Measurements from ENCODE around the gene SLC39A8. TPM values are rescaled to one million over a fixed set of nuclear protein-coding genes. Genes with fewer than 3 reads are reported as not detected.

SLC39A8 gene
- total RNA-seq, 1 experiment from 2014 or later: 13.2 TPM

DNA sequence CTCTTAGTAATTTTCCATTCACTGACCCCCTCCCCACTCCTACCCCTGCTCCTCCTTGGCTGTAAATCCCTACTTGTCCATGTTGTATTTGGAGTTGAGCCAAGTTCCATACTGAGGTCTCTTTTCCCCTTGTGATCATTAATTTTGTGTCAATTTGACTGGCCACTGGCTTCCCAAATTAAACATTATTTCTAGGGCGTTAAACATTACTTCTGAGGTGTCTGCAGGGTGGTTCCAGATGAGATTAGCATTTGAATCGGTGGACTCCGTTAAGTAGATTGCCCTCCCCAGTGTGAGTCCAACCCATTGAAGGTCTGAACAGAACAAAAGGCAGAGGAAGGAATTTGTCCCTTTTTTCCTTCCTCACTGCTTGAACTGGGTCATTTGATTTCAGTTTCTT, 25.7 kb downstream of the SLC39A8 start (continued):
- TF ChIP-seq, protein P1, sequence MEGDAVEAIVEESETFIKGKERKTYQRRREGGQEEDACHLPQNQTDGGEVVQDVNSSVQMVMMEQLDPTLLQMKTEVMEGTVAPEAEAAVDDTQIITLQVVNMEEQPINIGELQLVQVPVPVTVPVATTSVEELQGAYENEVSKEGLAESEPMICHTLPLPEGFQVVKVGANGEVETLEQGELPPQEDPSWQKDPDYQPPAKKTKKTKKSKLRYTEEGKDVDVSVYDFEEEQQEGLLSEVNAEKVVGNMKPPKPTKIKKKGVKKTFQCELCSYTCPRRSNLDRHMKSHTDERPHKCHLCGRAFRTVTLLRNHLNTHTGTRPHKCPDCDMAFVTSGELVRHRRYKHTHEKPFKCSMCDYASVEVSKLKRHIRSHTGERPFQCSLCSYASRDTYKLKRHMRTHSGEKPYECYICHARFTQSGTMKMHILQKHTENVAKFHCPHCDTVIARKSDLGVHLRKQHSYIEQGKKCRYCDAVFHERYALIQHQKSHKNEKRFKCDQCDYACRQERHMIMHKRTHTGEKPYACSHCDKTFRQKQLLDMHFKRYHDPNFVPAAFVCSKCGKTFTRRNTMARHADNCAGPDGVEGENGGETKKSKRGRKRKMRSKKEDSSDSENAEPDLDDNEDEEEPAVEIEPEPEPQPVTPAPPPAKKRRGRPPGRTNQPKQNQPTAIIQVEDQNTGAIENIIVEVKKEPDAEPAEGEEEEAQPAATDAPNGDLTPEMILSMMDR (IDR thresholded peaks at IDR 0.05 in 2 of 3, conservative IDR thresholded peaks at IDR 0.05 in 1 of 3; ENCODE audit: borderline replicate concordance in 1 of 3, insufficient read depth in 1 of 3, low read depth in 2 of 3, low read length in 2 of 3): no peak
- TF ChIP-seq TCF7L2 (IDR thresholded peaks at IDR 0.05; ENCODE audit: borderline replicate concordance, extremely low read depth, insufficient read depth, insufficient read length): no peak
- TF ChIP-seq JUND (IDR thresholded peaks at IDR 0.05): no peak
- TF ChIP-seq EGR1 (IDR thresholded peaks at IDR 0.05; ENCODE audit: low read depth): no peak
- no peak for TF ChIP-seq RAD21 (IDR thresholded peaks at IDR 0.05; ENCODE audit: low read depth)
- TF ChIP-seq, protein P2, sequence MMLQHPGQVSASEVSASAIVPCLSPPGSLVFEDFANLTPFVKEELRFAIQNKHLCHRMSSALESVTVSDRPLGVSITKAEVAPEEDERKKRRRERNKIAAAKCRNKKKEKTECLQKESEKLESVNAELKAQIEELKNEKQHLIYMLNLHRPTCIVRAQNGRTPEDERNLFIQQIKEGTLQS (IDR thresholded peaks at IDR 0.05): no peak
- TF ChIP-seq, protein P3, sequence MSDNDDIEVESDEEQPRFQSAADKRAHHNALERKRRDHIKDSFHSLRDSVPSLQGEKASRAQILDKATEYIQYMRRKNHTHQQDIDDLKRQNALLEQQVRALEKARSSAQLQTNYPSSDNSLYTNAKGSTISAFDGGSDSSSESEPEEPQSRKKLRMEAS (IDR thresholded peaks at IDR 0.05): no peak

DNA sequence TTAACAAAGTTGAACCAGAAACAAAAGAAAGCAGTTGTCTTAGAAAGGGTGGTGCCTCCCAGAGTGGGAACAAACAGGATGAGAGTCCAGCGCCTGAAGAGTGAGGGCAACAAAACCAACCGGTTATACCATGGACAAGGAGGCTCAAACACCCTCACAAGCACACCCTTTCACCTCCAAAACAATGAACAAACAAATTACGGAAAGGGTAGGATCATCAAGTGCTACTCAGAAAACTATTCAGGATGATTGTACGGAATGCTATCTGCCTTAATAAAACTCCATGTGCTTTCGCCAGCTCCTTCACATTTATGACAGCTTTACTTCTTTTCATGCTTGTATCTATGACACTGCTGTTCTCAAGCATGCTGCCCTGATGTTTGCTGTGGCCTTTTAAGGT, 26.8 kb downstream of the SLC39A8 start:
- Histone ChIP-seq H3K9me2 (ENCODE audit: insufficient read depth) (no peaks in the 10 kb centered on the region), H3K9me3 (ENCODE audit: control insufficient read depth in 1 of 2, insufficient read depth in 1 of 2, low read depth in 1 of 2, low read length in 2 of 2) (no peaks in the 10 kb centered on the region), H3K27me3 (ENCODE audit: insufficient read depth, low read length) (no peaks in the 10 kb centered on the region), H3K9ac (ENCODE audit: low read length) (no peak overlapping the region), H3K4me1 (ENCODE audit: control insufficient read depth in 1 of 2, insufficient read depth in 2 of 2, low read length in 2 of 2) (no peaks in the 10 kb centered on the region), H3K27ac (ENCODE audit: low read depth, low read length) (no peak overlapping the region), H4K20me1 (ENCODE audit: insufficient read depth) (no peaks in the 10 kb centered on the region), H3K36me3 (ENCODE audit: control insufficient read depth in 1 of 2, insufficient read depth in 2 of 2, low read length in 2 of 2) (no peaks in the 10 kb centered on the region), H2AFZ (ENCODE audit: low read depth, low read length, poor library complexity, severe bottlenecking) (no peak overlapping the region), H3K4me2 (ENCODE audit: low read length) (no peak overlapping the region), H3K4me3 (replicated peaks in 1 of 2; ENCODE audit: low read depth in 1 of 2, low read length in 2 of 2) (no peak overlapping the region), H3K79me2 (ENCODE audit: insufficient read depth, low read length) (no peaks in the 10 kb centered on the region)
- no peak for ATAC-seq
- ChIA-PET RAD21 (ENCODE audit: low non-redundant PET in 1 of 2, low total read pairs in 2 of 2, uncharacterized antibody in 2 of 2, unreplicated experiment in 2 of 2) (no interaction called here), POLR2A (no interaction called here), CTCF (interaction anchor here (1.1 to 1.2 kb wide), 2 partner anchors 19 to 771 kb away, joined by 4 read pairs; no protein-coding TSS in a partner anchor)
- intact Hi-C loops (cut with micrococcal nuclease): no loop called here
- no peak for DNase-seq (ENCODE audit: low read depth, low spot score)
- no TSS peak for BruUV-seq (replicated peaks)
- TF ChIP-seq POLR2AphosphoS5 (IDR thresholded peaks at IDR 0.05; ENCODE audit: low read depth, low read length) (no peak), ELF1 (IDR thresholded peaks at IDR 0.05; ENCODE audit: borderline replicate concordance, low read depth) (no peak), SP1 (IDR thresholded peaks at IDR 0.05; ENCODE audit: low read depth) (no peak), YY1 (IDR thresholded peaks at IDR 0.05; ENCODE audit: extremely low read depth, insufficient replicate concordance, low read depth, low read length) (no peak), SIN3A (IDR thresholded peaks at IDR 0.05; ENCODE audit: low read depth) (no peak), ZNF274 (IDR thresholded peaks at IDR 0.05; ENCODE audit: low read depth, low read length) (no peak)
- TF ChIP-seq, protein P2 (IDR thresholded peaks at IDR 0.05): no peak
- TF ChIP-seq, protein P4, sequence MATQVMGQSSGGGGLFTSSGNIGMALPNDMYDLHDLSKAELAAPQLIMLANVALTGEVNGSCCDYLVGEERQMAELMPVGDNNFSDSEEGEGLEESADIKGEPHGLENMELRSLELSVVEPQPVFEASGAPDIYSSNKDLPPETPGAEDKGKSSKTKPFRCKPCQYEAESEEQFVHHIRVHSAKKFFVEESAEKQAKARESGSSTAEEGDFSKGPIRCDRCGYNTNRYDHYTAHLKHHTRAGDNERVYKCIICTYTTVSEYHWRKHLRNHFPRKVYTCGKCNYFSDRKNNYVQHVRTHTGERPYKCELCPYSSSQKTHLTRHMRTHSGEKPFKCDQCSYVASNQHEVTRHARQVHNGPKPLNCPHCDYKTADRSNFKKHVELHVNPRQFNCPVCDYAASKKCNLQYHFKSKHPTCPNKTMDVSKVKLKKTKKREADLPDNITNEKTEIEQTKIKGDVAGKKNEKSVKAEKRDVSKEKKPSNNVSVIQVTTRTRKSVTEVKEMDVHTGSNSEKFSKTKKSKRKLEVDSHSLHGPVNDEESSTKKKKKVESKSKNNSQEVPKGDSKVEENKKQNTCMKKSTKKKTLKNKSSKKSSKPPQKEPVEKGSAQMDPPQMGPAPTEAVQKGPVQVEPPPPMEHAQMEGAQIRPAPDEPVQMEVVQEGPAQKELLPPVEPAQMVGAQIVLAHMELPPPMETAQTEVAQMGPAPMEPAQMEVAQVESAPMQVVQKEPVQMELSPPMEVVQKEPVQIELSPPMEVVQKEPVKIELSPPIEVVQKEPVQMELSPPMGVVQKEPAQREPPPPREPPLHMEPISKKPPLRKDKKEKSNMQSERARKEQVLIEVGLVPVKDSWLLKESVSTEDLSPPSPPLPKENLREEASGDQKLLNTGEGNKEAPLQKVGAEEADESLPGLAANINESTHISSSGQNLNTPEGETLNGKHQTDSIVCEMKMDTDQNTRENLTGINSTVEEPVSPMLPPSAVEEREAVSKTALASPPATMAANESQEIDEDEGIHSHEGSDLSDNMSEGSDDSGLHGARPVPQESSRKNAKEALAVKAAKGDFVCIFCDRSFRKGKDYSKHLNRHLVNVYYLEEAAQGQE (IDR thresholded peaks at IDR 0.05; ENCODE audit: low read depth): no peak
- TF ChIP-seq, protein P1 (IDR thresholded peaks at IDR 0.05 in 2 of 3, conservative IDR thresholded peaks at IDR 0.05 in 1 of 3; ENCODE audit: borderline replicate concordance in 1 of 3, insufficient read depth in 1 of 3, low read depth in 2 of 3, low read length in 2 of 3): no peak
